K562 (cell line): ENCODE results near the gene CELA3B. TPM values are rescaled to one million over a fixed set of nuclear protein-coding genes. Genes with fewer than 3 reads are reported as not detected.
A peak's percentile ranks its signal among the peaks of the same experiment; 100 is the strongest.

ENCODE experiments used
- BCL6 ChIP-seq: fragments of 250-450 bp; sonication (Bioruptor Pico); IDR thresholded peaks from 2 replicates; pipeline ENCODE4 v1.4.0; 2020
- BHLHE40 ChIP-seq: IDR thresholded peaks from 2 replicates; pipeline ENCODE4 v1.6.1; 2011; ENCODE audit warnings: low read length, improper control_type of control experiment
- CHD4 ChIP-seq: fragments of 200-600 bp; sonication (generic); IDR thresholded peaks from 3 replicates; pipeline ENCODE4 v1.6.1; 2012; ENCODE audit warnings: low read depth, mild to moderate bottlenecking, mixed read lengths, low read length, inconsistent platforms; ENCODE audit not compliant: insufficient read depth, insufficient replicate concordance, poor library complexity, severe bottlenecking
- ESRRB ChIP-seq: fragments of 250-450 bp; sonication (Bioruptor Pico); IDR thresholded peaks from 2 replicates; pipeline ENCODE4 v1.5.0; 2020; ENCODE audit warnings: mild to moderate bottlenecking, moderate library complexity, borderline replicate concordance
- HNRNPLL ChIP-seq: fragments of 200-400 bp; formaldehyde crosslinking; IDR thresholded peaks from 2 replicates; pipeline ENCODE4 v1.6.1; 2017; ENCODE audit warnings: low read length, low read depth, mild to moderate bottlenecking; ENCODE audit not compliant: poor library complexity, severe bottlenecking
- LEF1 ChIP-seq: fragments of 450-650 bp; IDR thresholded peaks from 2 replicates; pipeline ENCODE4 v1.6.1; 2016; ENCODE audit warnings: mild to moderate bottlenecking
- MCM5 ChIP-seq: fragments of 450-650 bp; IDR thresholded peaks from 2 replicates; pipeline ENCODE4 v1.6.1; 2016; ENCODE audit warnings: low read depth
- MCM7 ChIP-seq, 2 experiments: fragments of 450-650 bp; IDR thresholded peaks; 2 replicates each; pipeline ENCODE4 v1.6.1; 2016 to 2018
- NFIX ChIP-seq: fragments of 250-450 bp; sonication (Bioruptor Pico); IDR thresholded peaks from 2 replicates; pipeline ENCODE4 v1.4.0; 2020; ENCODE audit warnings: low read depth, mild to moderate bottlenecking, moderate library complexity
- PRMT5 ChIP-seq: sonication (generic); formaldehyde crosslinking; IDR thresholded peaks from 2 replicates; pipeline ENCODE4 v1.5.0; 2020; ENCODE audit warnings: missing genetic modification reagents
- PYGO2 ChIP-seq: fragments of 450-650 bp; IDR thresholded peaks from 2 replicates; pipeline ENCODE4 v1.6.1; 2016; ENCODE audit warnings: mild to moderate bottlenecking, missing genetic modification characterization, moderate library complexity, missing compliant biosample characterization
- RAD51 ChIP-seq: fragments of 450-650 bp; IDR thresholded peaks from 2 replicates; pipeline ENCODE4 v1.7.1; 2016; ENCODE audit warnings: low read depth, mild to moderate bottlenecking, borderline replicate concordance
- RBBP5 ChIP-seq: fragments of 200-600 bp; sonication (generic); IDR thresholded peaks from 2 replicates; pipeline ENCODE4 v1.6.1; 2012; ENCODE audit warnings: borderline replicate concordance, mild to moderate bottlenecking, low read length, control low read depth, inconsistent platforms; ENCODE audit not compliant: insufficient read depth, poor library complexity, severe bottlenecking
- SMARCB1 ChIP-seq: IDR thresholded peaks from 2 replicates; pipeline ENCODE4 v1.6.1; 2011; ENCODE audit warnings: improper control_type of control experiment, low read depth; ENCODE audit not compliant: insufficient read length
- SMARCE1 ChIP-seq: fragments of 450-650 bp; IDR thresholded peaks from 2 replicates; pipeline ENCODE4 v1.7.1; 2016; ENCODE audit warnings: mild to moderate bottlenecking
- SMC3 ChIP-seq: conservative IDR thresholded peaks from 2 replicates; pipeline ENCODE4 v1.6.1; 2011; ENCODE audit warnings: low read depth, low read length, improper control_type of control experiment; ENCODE audit not compliant: insufficient read depth
- TFAM ChIP-seq: fragments of 250-450 bp; sonication (Bioruptor Pico); conservative IDR thresholded peaks from 2 replicates; pipeline ENCODE4 v1.5.0; 2021; ENCODE audit warnings: mild to moderate bottlenecking, moderate library complexity
- ZFPM2 ChIP-seq: fragments of 250-450 bp; sonication (Bioruptor Pico); IDR thresholded peaks from 2 replicates; pipeline ENCODE4 v1.5.1; 2022; ENCODE audit warnings: mild to moderate bottlenecking
- ZNF174 ChIP-seq: fragments of 250-450 bp; sonication (Bioruptor Pico); IDR thresholded peaks from 2 replicates; pipeline ENCODE4 v1.4.0; 2020; ENCODE audit warnings: mild to moderate bottlenecking
- ZNF24 ChIP-seq: fragments of 450-650 bp; IDR thresholded peaks from 2 replicates; pipeline ENCODE4 v1.6.1; 2016
- ZNF311 ChIP-seq: fragments of 250-450 bp; sonication (Bioruptor Pico); IDR thresholded peaks from 2 replicates; pipeline ENCODE4 v1.4.0; 2020; ENCODE audit warnings: mild to moderate bottlenecking, moderate library complexity
- ZNF76 ChIP-seq: fragments of 250-450 bp; sonication (Bioruptor Pico); IDR thresholded peaks from 2 replicates; pipeline ENCODE4 v1.4.0; 2020; ENCODE audit warnings: mild to moderate bottlenecking, moderate library complexity, borderline replicate concordance
- ZNF77 ChIP-seq: fragments of 250-450 bp; sonication (Bioruptor Pico); IDR thresholded peaks from 2 replicates; pipeline ENCODE4 v1.5.0; 2020
- ZNF780A ChIP-seq: fragments of 250-450 bp; sonication (Bioruptor Pico); IDR thresholded peaks from 2 replicates; pipeline ENCODE4 v1.5.0; 2021; ENCODE audit warnings: mild to moderate bottlenecking
- polyA plus RNA-seq, 8 experiments: library from polyadenylated mRNA; depleted of rRNA in 4 of 8; stranded (reverse) in 5 of 8; unstranded in 3 of 8; fragments of >200 nt; fragmentation: Nextera tagmentation in 2 of 8; fragmentation: Illumina TruSeq in 1 of 8; extraction: Ambion mirVana in 2 of 8; extraction: Trizol in 1 of 8; gene quantifications; 2 replicates each; pipeline versions ENCODE4 v1.2.1 to v1.2.3, GENCODE V29; 2011 to 2014; ENCODE audit warnings: inconsistent platforms in 1 of 8, missing spikeins in 1 of 8
- total RNA-seq, 7 experiments: library from RNA; depleted of rRNA in 6 of 7; stranded (reverse); fragments of >200 nt in 6 of 7; fragmentation: Illumina TruSeq in 2 of 7; extraction: Trizol in 2 of 7; gene quantifications; 2 replicates each; pipeline versions ENCODE4 v1.2.1 to v1.2.3, GENCODE V29; 2011 to 2021; ENCODE audit warnings: low replicate concordance in 1 of 7
- TF ChIP-seq, protein P1 (sequence below): sonication (generic); formaldehyde crosslinking; IDR thresholded peaks from 2 replicates; pipeline ENCODE4 v1.8.1; 2023; ENCODE audit warnings: mild to moderate bottlenecking, missing genetic modification reagents, moderate library complexity
- TF ChIP-seq, protein P2 (sequence below): sonication (generic); formaldehyde crosslinking; IDR thresholded peaks from 2 replicates; pipeline ENCODE4 v1.8.1; 2022; ENCODE audit warnings: missing genetic modification reagents
- TF ChIP-seq, protein P3 (sequence below), 3 experiments: fragments of 200-800 bp in 1 of 3; sonication (Bioruptor generic) in 1 of 3; sonication (generic) in 1 of 3; formaldehyde crosslinking in 1 of 3; IDR thresholded peaks; 2 replicates each; pipeline versions ENCODE4 v1.6.1 to v1.8.0; 2016 to 2022; ENCODE audit warnings: mild to moderate bottlenecking in 2 of 3, missing compliant biosample characterization in 2 of 3, missing genetic modification characterization in 2 of 3, missing genetic modification reagents in 1 of 3

CELA3B gene
- total and polyA plus RNA-seq, 9 of the 15 experiments (the other 6 are each of a cell fraction or from before 2014, with no cell fraction given): 3.1 TPM; not detected in 8

DNA sequence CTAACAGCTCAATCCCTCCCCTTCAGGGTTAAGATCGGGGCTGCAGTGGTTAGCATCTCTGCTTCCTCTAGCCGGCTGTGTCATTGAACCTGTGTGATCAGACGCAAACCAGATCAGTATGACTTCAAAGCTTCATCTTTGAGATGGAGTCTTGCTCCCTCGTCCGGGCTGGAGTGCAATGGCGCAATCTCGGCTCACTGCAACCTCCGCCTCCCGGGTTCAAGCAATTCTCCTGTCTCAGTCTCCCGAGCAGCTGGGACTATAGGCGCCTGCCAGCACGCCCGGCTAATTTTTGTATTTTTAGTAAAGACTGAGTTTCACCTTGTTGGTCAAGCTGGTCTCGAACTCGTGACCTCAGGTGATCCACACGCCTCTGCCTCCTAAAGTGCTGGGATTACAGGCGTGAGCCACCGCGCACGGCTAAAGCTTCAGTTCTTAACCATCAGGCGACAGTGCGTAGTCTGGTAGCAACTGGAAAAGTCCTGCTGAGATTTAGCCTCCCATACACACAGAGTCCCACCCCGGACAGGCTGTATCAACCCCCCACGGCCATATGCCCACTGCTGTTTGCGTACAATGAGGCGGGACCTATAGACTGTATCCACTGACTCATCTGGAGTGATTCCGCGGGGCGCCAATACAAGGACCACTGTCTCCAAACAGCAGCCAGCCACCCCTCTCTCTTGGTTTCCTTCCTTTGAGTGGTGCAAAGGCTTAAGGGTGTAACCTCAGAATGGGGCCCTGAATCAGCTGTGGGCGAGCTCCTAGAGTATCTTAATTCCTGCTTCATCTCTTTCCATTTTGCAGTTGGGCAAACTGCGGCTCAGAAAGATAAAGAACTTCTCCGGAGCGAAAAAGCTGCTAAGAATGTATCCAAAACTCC, 47.9 kb downstream of the CELA3B start (continued):
- TF ChIP-seq, protein P1, sequence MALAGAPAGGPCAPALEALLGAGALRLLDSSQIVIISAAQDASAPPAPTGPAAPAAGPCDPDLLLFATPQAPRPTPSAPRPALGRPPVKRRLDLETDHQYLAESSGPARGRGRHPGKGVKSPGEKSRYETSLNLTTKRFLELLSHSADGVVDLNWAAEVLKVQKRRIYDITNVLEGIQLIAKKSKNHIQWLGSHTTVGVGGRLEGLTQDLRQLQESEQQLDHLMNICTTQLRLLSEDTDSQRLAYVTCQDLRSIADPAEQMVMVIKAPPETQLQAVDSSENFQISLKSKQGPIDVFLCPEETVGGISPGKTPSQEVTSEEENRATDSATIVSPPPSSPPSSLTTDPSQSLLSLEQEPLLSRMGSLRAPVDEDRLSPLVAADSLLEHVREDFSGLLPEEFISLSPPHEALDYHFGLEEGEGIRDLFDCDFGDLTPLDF (CRISPR knock-in tag): no peak
- TF ChIP-seq ZNF76 (CRISPR knock-in tag) (no peak), BCL6 (CRISPR knock-in tag) (no peak), ZNF24 (no peak), ZFPM2 (CRISPR knock-in tag) (no peak), HNRNPLL (no peak), ZNF77 (CRISPR knock-in tag) (no peak), RBBP5 (no peak), MCM7 (IDR thresholded peaks at IDR 0.05) (no peak), RAD51 (no peak), PYGO2 (no peak), SMARCE1 (0 out of 2 replicates have a peak, but pooled peaks have one; percentile 6), SMARCB1 (no peak), NFIX (CRISPR knock-in tag) (no peak), ZNF311 (CRISPR knock-in tag) (no peak), CHD4 (no peak), PRMT5 (CRISPR knock-in tag) (no peak), SMC3 (no peak), MCM5 (no peak), BHLHE40 (no peak), TFAM (CRISPR knock-in tag) (no peak), ESRRB (CRISPR knock-in tag) (no peak; the same call in 1 of the 2 replicates), ZNF174 (CRISPR knock-in tag) (no peak), LEF1 (peak; percentile 65; the same call in 1 of the 2 replicates), ZNF780A (CRISPR knock-in tag) (no peak)
- TF ChIP-seq, protein P2, sequence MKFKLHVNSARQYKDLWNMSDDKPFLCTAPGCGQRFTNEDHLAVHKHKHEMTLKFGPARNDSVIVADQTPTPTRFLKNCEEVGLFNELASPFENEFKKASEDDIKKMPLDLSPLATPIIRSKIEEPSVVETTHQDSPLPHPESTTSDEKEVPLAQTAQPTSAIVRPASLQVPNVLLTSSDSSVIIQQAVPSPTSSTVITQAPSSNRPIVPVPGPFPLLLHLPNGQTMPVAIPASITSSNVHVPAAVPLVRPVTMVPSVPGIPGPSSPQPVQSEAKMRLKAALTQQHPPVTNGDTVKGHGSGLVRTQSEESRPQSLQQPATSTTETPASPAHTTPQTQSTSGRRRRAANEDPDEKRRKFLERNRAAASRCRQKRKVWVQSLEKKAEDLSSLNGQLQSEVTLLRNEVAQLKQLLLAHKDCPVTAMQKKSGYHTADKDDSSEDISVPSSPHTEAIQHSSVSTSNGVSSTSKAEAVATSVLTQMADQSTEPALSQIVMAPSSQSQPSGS (CRISPR knock-in tag): no peak
- TF ChIP-seq, protein P3, sequence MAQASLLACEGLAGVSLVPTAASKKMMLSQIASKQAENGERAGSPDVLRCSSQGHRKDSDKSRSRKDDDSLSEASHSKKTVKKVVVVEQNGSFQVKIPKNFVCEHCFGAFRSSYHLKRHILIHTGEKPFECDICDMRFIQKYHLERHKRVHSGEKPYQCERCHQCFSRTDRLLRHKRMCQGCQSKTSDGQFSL (CRISPR knock-in tag; IDR thresholded peaks at IDR 0.05): no peak; the same call in 1 of the 2 replicates
- TF ChIP-seq, protein P3 (tag; IDR thresholded peaks at IDR 0.05): no peak
